Thoracic aorta (tissue), 2 donors: ENCODE measurements around the gene FOXA1. TPM values are rescaled to one million over a fixed set of nuclear protein-coding genes. Genes with fewer than 3 reads are reported as not detected.

ENCODE experiments used
- ATAC-seq: fragments of 150-250 bp; one replicate; pipeline ENCODE4 v1.8.0; 2017; ENCODE audit warnings: low read depth; ENCODE audit not compliant: insufficient number of reproducible peaks, low FRiP score
- DNase-seq: peaks from one replicate; pipeline ENCODE4 v3.0.0-alpha.2; 2020; ENCODE audit warnings: low spot score
- H3K27ac ChIP-seq, 2 donors: fragments of 200-600 bp; sonication (generic); 1 replicate in 1 of 2; 2 replicates in 1 of 2; pipeline ENCODE4 v1.5.1; 2016; ENCODE audit warnings: mild to moderate bottlenecking in 2 of 2, moderate library complexity in 2 of 2
- H3K27me3 ChIP-seq: fragments of 200-600 bp; sonication (generic); replicated peaks from 2 replicates; pipeline ENCODE4 v1.6.0; 2016; ENCODE audit warnings: mild to moderate bottlenecking; ENCODE audit not compliant: insufficient read depth
- H3K36me3 ChIP-seq: fragments of 200-600 bp; sonication (generic); one replicate; pipeline ENCODE4 v1.5.1; 2016
- H3K4me1 ChIP-seq, 2 donors: fragments of 200-600 bp; sonication (generic); 1 replicate in 1 of 2; 2 replicates in 1 of 2; pipeline versions ENCODE4 v1.5.1 to v1.6.0; 2016; ENCODE audit warnings: low read depth in 2 of 2, mild to moderate bottlenecking in 1 of 2; ENCODE audit not compliant: control insufficient read depth in 1 of 2
- H3K4me3 ChIP-seq: fragments of 200-600 bp; sonication (generic); 2 replicates; pipeline ENCODE4 v1.5.1; 2016; ENCODE audit warnings: mild to moderate bottlenecking
- H3K9me3 ChIP-seq: fragments of 200-600 bp; sonication (generic); 2 replicates; pipeline ENCODE4 v1.5.1; 2016
- total RNA-seq, 2 donors: library from RNA; depleted of rRNA; stranded (reverse); fragments of >200 nt; gene quantifications; one replicate each; pipeline versions ENCODE4 v1.1.0 to v1.2.3, GENCODE V29; 2016
- TF ChIP-seq, protein P1 (sequence below): fragments of 200-600 bp; sonication (generic); IDR thresholded peaks from one replicate; pipeline ENCODE4 v1.5.1; 2019; ENCODE audit warnings: antibody characterized with exemption

Gene FOXA1
- total RNA-seq, 2 donors from 2014 or later = not detected

DNA sequence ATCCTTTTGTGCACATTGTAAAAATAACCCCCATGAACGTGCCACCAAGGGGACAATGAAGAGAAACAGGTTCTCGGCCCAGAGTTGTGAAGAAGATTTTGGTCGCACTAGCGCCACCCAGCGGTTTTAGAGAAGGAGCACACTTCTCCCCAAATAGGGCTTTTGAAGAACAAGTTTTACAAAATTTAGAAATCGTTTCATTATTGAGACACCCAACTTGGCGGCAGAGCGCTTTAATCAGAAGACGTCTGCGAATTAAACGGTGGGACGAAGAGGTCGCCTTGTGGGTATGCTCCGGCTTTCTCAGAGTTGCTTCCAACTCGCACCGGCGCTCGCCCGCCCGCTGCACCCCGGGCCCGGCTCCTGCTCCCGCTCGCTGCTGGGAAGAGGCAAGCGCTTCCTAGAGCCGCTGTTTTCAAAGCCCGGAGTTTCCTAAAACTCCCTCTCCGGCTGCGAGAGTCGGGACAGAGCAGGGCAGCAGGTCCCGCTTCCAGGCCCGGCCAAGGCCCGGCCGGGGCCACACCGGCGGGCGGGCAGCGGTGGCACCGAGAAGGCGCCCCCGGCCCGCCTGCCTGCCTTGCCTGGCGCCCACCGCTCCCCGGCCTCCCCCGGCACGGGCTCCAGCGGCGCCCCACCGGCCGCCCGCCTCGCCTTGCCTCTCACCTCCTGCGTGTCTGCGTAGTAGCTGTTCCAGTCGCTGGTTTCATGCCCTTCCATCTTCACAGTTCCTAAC, 645 bp downstream of the FOXA1 start:
- peak overlapping the region; percentile 72 for H3K4me3 ChIP-seq
- DNase-seq (no peak), ATAC-seq (no peak)
- peaks cover 54% of the 10 kb centered on the region for H3K27me3 ChIP-seq
- H3K9me3 ChIP-seq = no peaks in the 10 kb centered on the region
- H3K27ac ChIP-seq = no peak overlapping the region
- peaks cover 6 to 37% of the 10 kb centered on the region in 2 donors for H3K4me1 ChIP-seq
- TF ChIP-seq, protein P1, sequence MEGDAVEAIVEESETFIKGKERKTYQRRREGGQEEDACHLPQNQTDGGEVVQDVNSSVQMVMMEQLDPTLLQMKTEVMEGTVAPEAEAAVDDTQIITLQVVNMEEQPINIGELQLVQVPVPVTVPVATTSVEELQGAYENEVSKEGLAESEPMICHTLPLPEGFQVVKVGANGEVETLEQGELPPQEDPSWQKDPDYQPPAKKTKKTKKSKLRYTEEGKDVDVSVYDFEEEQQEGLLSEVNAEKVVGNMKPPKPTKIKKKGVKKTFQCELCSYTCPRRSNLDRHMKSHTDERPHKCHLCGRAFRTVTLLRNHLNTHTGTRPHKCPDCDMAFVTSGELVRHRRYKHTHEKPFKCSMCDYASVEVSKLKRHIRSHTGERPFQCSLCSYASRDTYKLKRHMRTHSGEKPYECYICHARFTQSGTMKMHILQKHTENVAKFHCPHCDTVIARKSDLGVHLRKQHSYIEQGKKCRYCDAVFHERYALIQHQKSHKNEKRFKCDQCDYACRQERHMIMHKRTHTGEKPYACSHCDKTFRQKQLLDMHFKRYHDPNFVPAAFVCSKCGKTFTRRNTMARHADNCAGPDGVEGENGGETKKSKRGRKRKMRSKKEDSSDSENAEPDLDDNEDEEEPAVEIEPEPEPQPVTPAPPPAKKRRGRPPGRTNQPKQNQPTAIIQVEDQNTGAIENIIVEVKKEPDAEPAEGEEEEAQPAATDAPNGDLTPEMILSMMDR = peak; percentile 63
- H3K36me3 ChIP-seq = no peaks in the 10 kb centered on the region

DNA sequence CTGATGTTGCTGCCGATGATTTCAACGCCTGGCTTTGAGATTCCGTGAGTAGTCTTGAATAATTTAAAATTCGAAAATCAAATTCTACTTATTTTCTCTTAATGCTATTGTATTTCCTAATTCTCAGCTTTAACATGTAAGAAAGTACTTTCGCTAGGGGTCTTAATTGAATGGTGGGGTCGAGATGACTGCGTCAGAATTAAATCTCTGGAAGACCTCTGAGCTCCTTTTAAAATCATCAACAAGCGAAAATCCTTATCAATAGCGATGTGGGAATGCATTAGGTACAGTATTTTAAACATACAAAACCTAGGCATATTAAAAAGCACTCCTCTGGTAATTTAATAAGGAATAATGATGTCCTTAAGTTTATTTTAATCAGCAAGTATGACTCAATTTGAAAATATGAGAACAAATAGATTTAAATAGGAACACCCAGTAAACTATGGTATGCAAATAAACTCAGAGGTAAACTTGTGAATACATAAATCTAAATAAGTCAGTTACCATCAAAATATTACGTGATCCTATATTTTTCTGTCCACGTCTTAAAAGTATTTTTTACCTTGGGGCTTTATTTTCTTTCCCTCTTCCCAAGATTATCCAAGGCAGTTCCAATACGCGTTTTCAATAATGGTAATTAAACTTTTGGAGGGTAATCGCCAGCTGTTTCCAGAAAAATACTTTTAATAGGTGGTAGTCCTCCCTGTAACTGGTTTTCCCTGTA, 1.4 kb downstream of the FOXA1 start:
- Histone ChIP-seq H3K27me3 (peaks cover 54% of the 10 kb centered on the region), H3K36me3 (no peaks in the 10 kb centered on the region), H3K9me3 (no peaks in the 10 kb centered on the region), H3K27ac (no peak overlapping the region), H3K4me3 (peak overlapping the region; percentile 72), H3K4me1 (peaks cover 6 to 30% of the 10 kb centered on the region in 2 donors)
- ATAC-seq = no peak
- TF ChIP-seq, protein P1 = no peak
- DNase-seq = no peak

DNA sequence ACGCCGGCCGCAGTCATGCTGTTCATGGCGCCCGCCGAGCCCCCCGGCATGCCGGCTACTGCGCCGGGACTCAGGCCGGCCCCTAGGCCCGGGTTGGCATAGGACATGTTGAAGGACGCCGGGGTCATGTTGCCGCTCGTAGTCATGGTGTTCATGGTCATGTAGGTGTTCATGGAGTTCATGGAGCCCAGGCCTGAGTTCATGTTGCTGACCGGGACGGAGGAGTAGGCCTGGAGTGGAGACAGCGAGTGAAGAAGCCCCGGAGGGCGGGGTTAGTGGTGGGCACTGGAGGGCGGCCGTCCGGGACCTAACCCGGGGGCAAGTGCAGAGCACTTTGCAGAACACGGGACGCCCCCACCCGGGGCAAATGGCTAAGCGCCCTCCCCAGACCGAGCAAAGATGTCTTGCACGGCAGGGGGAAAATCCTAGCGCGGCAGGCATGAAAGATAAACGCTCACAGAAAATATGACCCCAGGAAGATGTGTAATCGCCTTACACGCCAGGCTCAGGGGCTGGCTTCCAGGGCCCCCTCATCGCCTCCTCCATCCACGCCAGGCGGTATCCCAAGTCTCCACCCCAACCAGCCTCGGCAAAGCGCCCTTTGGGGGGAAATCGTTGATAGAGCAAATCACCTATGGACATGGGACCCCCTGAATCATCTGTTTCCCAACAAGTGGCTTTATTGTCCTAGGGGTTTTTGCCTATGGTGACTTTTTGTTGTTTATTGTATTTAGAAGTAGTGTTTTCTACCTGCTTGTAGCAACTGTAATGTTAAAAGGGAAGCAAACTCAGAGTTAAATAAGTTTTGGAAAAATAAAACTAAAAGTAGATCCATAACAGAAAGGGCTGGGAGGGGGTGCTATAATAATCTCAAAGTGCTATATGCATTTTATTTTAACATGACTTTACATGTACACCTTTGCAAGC, 2.3 kb downstream of the FOXA1 start:
- no peak for DNase-seq
- H3K36me3 ChIP-seq = no peaks in the 10 kb centered on the region
- H3K9me3 ChIP-seq = no peaks in the 10 kb centered on the region
- TF ChIP-seq, protein P1 = no peak
- peaks cover 6 to 21% of the 10 kb centered on the region in 2 donors for H3K4me1 ChIP-seq
- H3K4me3 ChIP-seq = no peak overlapping the region
- no peak overlapping the region for H3K27ac ChIP-seq
- ATAC-seq = no peak
- peaks cover 54% of the 10 kb centered on the region for H3K27me3 ChIP-seq

DNA sequence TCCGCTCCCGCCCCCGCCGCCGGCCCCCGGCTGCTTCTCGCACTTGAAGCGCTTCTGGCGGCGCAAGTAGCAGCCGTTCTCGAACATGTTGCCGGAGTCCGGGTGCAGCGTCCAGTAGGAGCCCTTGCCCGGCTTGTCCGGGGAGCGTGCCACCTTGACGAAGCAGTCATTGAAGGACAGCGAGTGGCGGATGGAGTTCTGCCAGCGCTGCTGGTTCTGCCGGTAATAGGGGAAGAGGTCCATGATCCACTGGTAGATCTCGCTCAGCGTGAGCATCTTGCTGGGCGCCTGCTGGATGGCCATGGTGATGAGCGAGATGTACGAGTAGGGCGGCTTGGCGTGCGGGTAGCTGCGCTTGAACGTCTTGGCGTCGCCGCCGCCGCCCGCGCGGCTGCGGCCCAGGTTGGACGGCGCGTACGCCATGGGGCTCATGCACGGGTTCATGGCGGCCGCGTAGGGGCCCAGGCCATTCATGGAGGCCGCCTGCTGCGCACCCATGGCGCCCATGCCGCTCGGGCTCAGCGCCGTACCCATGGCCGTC, 3.0 kb downstream of the FOXA1 start:
- H3K4me1 ChIP-seq = peaks cover 6 to 21% of the 10 kb centered on the region in 2 donors
- no peak overlapping the region for H3K4me3 ChIP-seq
- peaks cover 54% of the 10 kb centered on the region for H3K27me3 ChIP-seq
- no peaks in the 10 kb centered on the region for H3K9me3 ChIP-seq
- no peak overlapping the region for H3K27ac ChIP-seq
- TF ChIP-seq, protein P1 = no peak
- DNase-seq (no peak), ATAC-seq (no peak)
- H3K36me3 ChIP-seq = no peaks in the 10 kb centered on the region
